ENCODE data around the gene PLCH1.

The PLCH1 gene

DNA sequence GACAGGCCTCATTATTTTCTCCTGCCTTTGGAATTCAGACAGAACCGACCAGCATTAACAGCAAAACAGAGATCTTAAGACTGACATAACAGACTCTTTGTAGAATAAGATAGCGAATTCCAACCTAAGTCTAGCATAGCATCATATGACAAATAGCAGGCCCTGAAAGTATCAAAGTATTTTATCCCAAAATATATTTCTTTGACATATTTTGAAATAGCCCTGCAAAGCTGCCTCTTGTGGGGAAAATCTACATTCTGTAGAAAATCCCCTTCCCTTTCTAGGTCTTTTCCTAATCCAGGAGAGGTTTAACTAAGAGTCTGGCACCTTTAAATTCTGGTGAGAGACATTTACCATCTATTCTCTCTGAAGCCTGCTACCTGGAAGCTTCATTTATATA, 417.0 kb downstream of the PLCH1 start:
- ATAC-seq (replicated peaks; ENCODE audit: extremely low read depth, poor library complexity, severe bottlenecking) (no peak), DNase-seq (ENCODE audit: low spot score in 2 of 2) (no peak)

DNA sequence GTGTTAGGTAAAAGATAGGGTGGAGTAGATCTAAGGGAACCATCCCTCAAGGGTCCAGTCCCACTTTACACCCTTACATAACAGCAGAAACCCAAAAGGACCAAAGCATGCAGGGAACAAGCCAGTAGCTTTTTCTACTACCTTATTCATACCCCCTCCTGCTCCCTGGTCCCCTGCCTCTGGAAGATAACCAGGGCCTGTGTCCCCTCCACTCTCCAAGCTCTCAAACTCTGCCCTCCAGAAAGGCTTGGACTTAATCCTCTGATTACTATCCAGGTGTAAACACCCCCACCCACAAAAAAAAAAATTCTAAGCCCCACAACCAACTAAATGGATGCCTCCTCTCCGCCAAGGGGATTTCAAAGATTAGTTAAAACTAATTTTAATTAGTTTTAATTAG, 417.4 kb downstream of the PLCH1 start:
- H3K36me3 Mint-ChIP-seq (ENCODE audit: insufficient read depth): no peaks in the 10 kb centered on the region
- no peaks in the 10 kb centered on the region for H3K9me3 Mint-ChIP-seq
- H3K27ac Mint-ChIP-seq (ENCODE audit: low read depth): no peak overlapping the region
- no peaks in the 10 kb centered on the region for H3K4me1 Mint-ChIP-seq
- H3K27me3 Mint-ChIP-seq: no peaks in the 10 kb centered on the region
- H3K4me3 Mint-ChIP-seq: no peak overlapping the region
- DNase-seq (ENCODE audit: low spot score in 2 of 2) (no peak), ATAC-seq (replicated peaks; ENCODE audit: extremely low read depth, poor library complexity, severe bottlenecking) (no peak)

More for the DNA sequence above, 417.0 kb downstream of the PLCH1 start:
- Mint-ChIP-seq H3K9me3 (no peaks in the 10 kb centered on the region), H3K4me1 (no peaks in the 10 kb centered on the region), H3K27me3 (no peaks in the 10 kb centered on the region), H3K27ac (ENCODE audit: low read depth) (no peak overlapping the region), H3K36me3 (ENCODE audit: insufficient read depth) (no peaks in the 10 kb centered on the region), H3K4me3 (no peak overlapping the region)

DNA sequence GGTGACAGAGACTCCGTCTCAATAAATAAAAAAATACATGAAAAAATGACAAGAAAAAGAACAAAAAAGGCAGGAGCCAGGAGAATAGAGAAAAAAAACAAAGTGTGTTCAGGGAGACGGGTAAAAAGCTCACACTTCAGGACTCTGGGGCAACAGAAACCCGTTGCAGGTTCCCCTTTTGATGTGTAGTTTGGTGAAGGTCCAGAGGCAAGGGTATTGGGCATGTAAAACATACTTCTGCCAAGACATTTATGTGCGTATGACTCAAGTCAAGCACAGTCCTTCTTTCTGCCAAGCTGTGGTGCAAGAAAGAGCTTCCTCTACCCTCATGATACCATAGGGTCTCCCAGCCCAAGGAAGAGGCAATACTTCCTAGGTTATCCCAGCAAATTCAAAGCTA, 418.0 kb downstream of the PLCH1 start:
- H3K27me3 Mint-ChIP-seq: no peaks in the 10 kb centered on the region
- ATAC-seq (replicated peaks; ENCODE audit: extremely low read depth, poor library complexity, severe bottlenecking) (no peak), DNase-seq (ENCODE audit: low spot score in 2 of 2) (no peak)
- no peaks in the 10 kb centered on the region for H3K36me3 Mint-ChIP-seq (ENCODE audit: insufficient read depth)
- H3K4me1 Mint-ChIP-seq: no peaks in the 10 kb centered on the region
- H3K9me3 Mint-ChIP-seq: no peaks in the 10 kb centered on the region
- H3K27ac Mint-ChIP-seq (ENCODE audit: low read depth): no peak overlapping the region
- no peak overlapping the region for H3K4me3 Mint-ChIP-seq

DNA sequence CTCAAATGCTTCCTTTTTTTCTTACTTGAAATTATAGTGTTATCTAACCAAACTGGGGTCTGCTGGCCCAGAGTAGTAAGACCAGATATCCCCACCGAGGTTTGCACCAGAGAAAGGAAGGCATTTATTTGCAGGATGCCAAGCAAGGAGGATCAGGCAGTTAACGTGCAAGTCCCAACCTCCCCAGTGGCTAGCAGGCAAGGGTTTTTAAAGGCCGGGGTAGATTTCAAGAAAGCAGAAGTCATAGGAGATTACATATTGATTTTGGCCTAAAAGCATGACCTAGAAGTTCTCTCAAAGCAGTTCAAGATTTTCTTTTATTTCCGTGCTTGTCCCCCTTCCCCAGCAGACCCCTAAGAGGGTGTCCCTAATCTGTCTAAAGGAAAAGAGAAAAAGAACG, 418.6 kb downstream of the PLCH1 start:
- Mint-ChIP-seq H3K4me1 (no peaks in the 10 kb centered on the region), H3K9me3 (no peaks in the 10 kb centered on the region), H3K27me3 (no peaks in the 10 kb centered on the region), H3K27ac (ENCODE audit: low read depth) (no peak overlapping the region), H3K4me3 (no peak overlapping the region), H3K36me3 (ENCODE audit: insufficient read depth) (no peaks in the 10 kb centered on the region)
- no peak for ATAC-seq (replicated peaks; ENCODE audit: extremely low read depth, poor library complexity, severe bottlenecking)
- DNase-seq (ENCODE audit: low spot score in 2 of 2): no peak
